Hepatocyte (in vitro differentiated cells): ENCODE measurements around the gene CMTM5. TPM values are rescaled to one million over a fixed set of nuclear protein-coding genes. Genes with fewer than 3 reads are reported as not detected.

ENCODE experiments used
- DNase-seq: peaks from one replicate; pipeline ENCODE4 v3.0.0-alpha.2; 2016; ENCODE audit warnings: low spot score
- H2AFZ ChIP-seq: fragments of 200-600 bp; sonication (generic); 2 replicates; pipeline ENCODE4 v1.6.0; 2016; ENCODE audit warnings: antibody characterized with exemption, mild to moderate bottlenecking
- H3K27ac ChIP-seq: fragments of 200-600 bp; sonication (generic); 2 replicates; pipeline ENCODE4 v1.5.1; 2016; ENCODE audit warnings: mild to moderate bottlenecking
- H3K27me3 ChIP-seq: fragments of 200-600 bp; sonication (generic); 2 replicates; pipeline ENCODE4 v1.6.1; 2016
- H3K36me3 ChIP-seq: fragments of 200-600 bp; sonication (generic); replicated peaks from 2 replicates; pipeline ENCODE4 v1.5.1; 2016; ENCODE audit warnings: low read depth; ENCODE audit not compliant: insufficient read depth
- H3K4me1 ChIP-seq: fragments of 200-600 bp; sonication (generic); 2 replicates; pipeline ENCODE4 v1.5.1; 2016; ENCODE audit warnings: mild to moderate bottlenecking, moderate library complexity; ENCODE audit not compliant: insufficient read depth
- H3K4me2 ChIP-seq: fragments of 200-600 bp; sonication (generic); 2 replicates; pipeline ENCODE4 v1.6.0; 2016
- H3K4me3 ChIP-seq: fragments of 200-600 bp; sonication (generic); 2 replicates; pipeline ENCODE4 v1.5.1; 2016; ENCODE audit warnings: mild to moderate bottlenecking
- H3K79me2 ChIP-seq: fragments of 200-600 bp; sonication (generic); 2 replicates; pipeline ENCODE4 v1.6.0; 2017; ENCODE audit warnings: mild to moderate bottlenecking
- H3K9me2 ChIP-seq: fragments of 200-600 bp; sonication (generic); replicated peaks from 2 replicates; pipeline ENCODE4 v1.6.0; 2017; ENCODE audit warnings: mild to moderate bottlenecking; ENCODE audit not compliant: insufficient read depth
- H3K9me3 ChIP-seq: fragments of 200-600 bp; sonication (generic); 2 replicates; pipeline ENCODE4 v1.5.1; 2016; ENCODE audit warnings: low read depth, mild to moderate bottlenecking
- H4K20me1 ChIP-seq: fragments of 200-600 bp; sonication (generic); 2 replicates; pipeline ENCODE4 v1.6.0; 2016; ENCODE audit warnings: mild to moderate bottlenecking; ENCODE audit not compliant: insufficient read depth, poor library complexity, severe bottlenecking
- CTCF ChIP-seq: fragments of 200-600 bp; sonication (generic); IDR thresholded peaks from 2 replicates; pipeline ENCODE4 v1.5.1; 2016; ENCODE audit warnings: antibody characterized with exemption, mild to moderate bottlenecking; ENCODE audit not compliant: poor library complexity
- EZH2 ChIP-seq: fragments of 200-600 bp; sonication (generic); IDR thresholded peaks from 2 replicates; pipeline ENCODE4 v1.6.1; 2016; ENCODE audit warnings: antibody characterized with exemption, mild to moderate bottlenecking, borderline replicate concordance
- EZH2phosphoT487 ChIP-seq: fragments of 200-600 bp; sonication (generic); IDR thresholded peaks from one replicate; pipeline ENCODE4 v1.6.1; 2018; ENCODE audit warnings: antibody characterized with exemption, mild to moderate bottlenecking, low read depth, moderate library complexity; ENCODE audit not compliant: unreplicated experiment, severe bottlenecking
- WGBS: methylation state at CpG from one replicate; pipeline ENCODE4 v1.1.6; 2016; ENCODE audit warnings: low lambda C conversion rate; ENCODE audit errors: missing lambda C conversion rate; 5-methylcytosine and 5-hydroxymethylcytosine counted together
- polyA plus RNA-seq: library from polyadenylated mRNA; unstranded; fragments of >200 nt; fragmentation: Nextera tagmentation; extraction: Ambion mirVana; gene quantifications from 2 replicates; pipeline ENCODE4 v1.2.1, GENCODE V29; 2016
- total RNA-seq: library from RNA; depleted of rRNA; stranded (reverse); fragments of >200 nt; gene quantifications from 2 replicates; pipeline ENCODE4 v1.2.3, GENCODE V29; 2014

CMTM5 gene
- total and polyA plus RNA-seq, 2 experiments from 2014 or later = 0.28 TPM; not detected in 1

GRCh38 chr14:23357261-23357660 lies 19.6 kb upstream of the CMTM5 start:
- no peak for DNase-seq
- 96% methylated on average over 8 of the region's 8 CpGs for WGBS
- Histone ChIP-seq H3K36me3 (no peaks in the 10 kb centered on the region), H2AFZ (no peak overlapping the region), H3K4me2 (no peak overlapping the region), H3K9me2 (no peaks in the 10 kb centered on the region), H3K79me2 (peaks cover 14% of the 10 kb centered on the region), H4K20me1 (peaks cover 12% of the 10 kb centered on the region), H3K4me3 (no peak overlapping the region), H3K27me3 (no peaks in the 10 kb centered on the region), H3K27ac (no peak overlapping the region), H3K4me1 (no peaks in the 10 kb centered on the region), H3K9me3 (no peaks in the 10 kb centered on the region)
- TF ChIP-seq EZH2phosphoT487 (no peak), CTCF (no peak), EZH2 (no peak)

- Histone ChIP-seq H3K27me3 (no peaks in the 10 kb centered on the region), H3K36me3 (no peaks in the 10 kb centered on the region), H3K4me1 (no peaks in the 10 kb centered on the region), H2AFZ (no peak overlapping the region), H3K4me3 (no peak overlapping the region), H3K9me2 (no peaks in the 10 kb centered on the region), H3K79me2 (peaks cover 20% of the 10 kb centered on the region), H4K20me1 (peaks cover 14% of the 10 kb centered on the region), H3K9me3 (no peaks in the 10 kb centered on the region), H3K27ac (no peak overlapping the region), H3K4me2 (no peak overlapping the region)
- TF ChIP-seq CTCF (no peak), EZH2phosphoT487 (no peak), EZH2 (no peak)
- WGBS = 80% methylated on average over 3 of the region's 3 CpGs
- DNase-seq = no peak
Observed at GRCh38 chr14:23358042-23358441, 18.8 kb upstream of the CMTM5 start.

GRCh38 chr14:23358553-23359166 lies 18.2 kb upstream of the CMTM5 start:
- 90% methylated on average over 12 of the region's 12 CpGs for WGBS
- no peak overlapping the region for H3K4me3 ChIP-seq
- H2AFZ ChIP-seq = no peak overlapping the region
- no peaks in the 10 kb centered on the region for H3K9me3 ChIP-seq
- DNase-seq = no peak
- TF ChIP-seq EZH2phosphoT487 (no peak), EZH2 (no peak), CTCF (no peak)
- no peaks in the 10 kb centered on the region for H3K36me3 ChIP-seq
- H3K79me2 ChIP-seq = peaks cover 26% of the 10 kb centered on the region
- peaks cover 14% of the 10 kb centered on the region for H4K20me1 ChIP-seq
- H3K9me2 ChIP-seq = no peaks in the 10 kb centered on the region
- no peak overlapping the region for H3K27ac ChIP-seq
- H3K4me1 ChIP-seq = peaks cover under 1% of the 10 kb centered on the region
- no peaks in the 10 kb centered on the region for H3K27me3 ChIP-seq
- H3K4me2 ChIP-seq = no peak overlapping the region
